Urothelium cell line (cell line): Measurements from ENCODE around the gene RHOXF2B.

ENCODE experiments used
- DNase-seq: peaks from one replicate; pipeline ENCODE4 v3.0.0; 2011; ENCODE audit warnings: low spot score, mixed read lengths
- FAIRE-seq: peaks from 2 replicates; lab custom pipeline; 2011; peaks lifted over from hg19 to GRCh38; lab: Jason Lieb, UNC

RHOXF2B gene

DNA sequence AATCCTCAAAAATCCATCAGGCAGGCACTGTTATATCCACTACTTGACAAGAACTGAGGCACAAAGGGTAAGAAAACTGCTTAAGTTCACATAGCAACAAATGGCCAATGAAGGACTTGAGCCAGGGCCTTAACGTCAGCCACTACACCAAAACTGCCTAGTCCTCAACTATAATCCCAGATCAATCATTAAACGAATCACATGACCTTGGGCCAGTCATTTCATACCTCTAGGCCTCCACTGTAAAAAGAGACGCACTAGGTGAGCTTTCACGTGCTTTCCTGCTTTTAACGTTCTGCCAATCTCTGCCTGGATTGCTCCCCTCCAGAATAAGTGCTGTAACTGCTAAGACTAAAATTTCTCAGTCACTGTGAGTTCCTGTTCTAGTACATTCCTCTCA is 54.7 kb downstream of the RHOXF2B start:
- FAIRE-seq (no peak), DNase-seq (no peak)
